HG03442 (cell line): ENCODE measurements around the gene SLC6A8.
"Not testable (repeated sequence)": the region's sequence is repeated elsewhere in the genome, so short reads cannot be mapped to it uniquely, and the experiment has no call there.

Experiments
- ATAC-seq: cut with Tn5 transposase; IDR thresholded peaks from one replicate; pipeline ENCODE4 v1.9.1; 2021; ENCODE audit warnings: mild to moderate bottlenecking, moderate library complexity; ENCODE audit not compliant: unreplicated experiment

The SLC6A8 gene

GRCh38 chrX:153727123-153727931 lies 39.6 kb downstream of the SLC6A8 start:
- ATAC-seq, result no peak

GRCh38 chrX:153728095-153728494 lies 40.4 kb downstream of the SLC6A8 start:
- ATAC-seq, result no peak

- ATAC-seq, result no peak
Observed at GRCh38 chrX:153728951-153729631, 41.4 kb downstream of the SLC6A8 start.

GRCh38 chrX:153730115-153730514 lies 42.4 kb downstream of the SLC6A8 start:
- ATAC-seq, result not testable (repeated sequence)

GRCh38 chrX:153731117-153731844 lies 43.6 kb downstream of the SLC6A8 start:
- no peak for ATAC-seq

GRCh38 chrX:153731845-153732215 lies 44.1 kb downstream of the SLC6A8 start:
- ATAC-seq, result no peak

- no peak for ATAC-seq
Observed at GRCh38 chrX:153732401-153732800, 44.7 kb downstream of the SLC6A8 start.

- ATAC-seq, result no peak
Observed at GRCh38 chrX:153733651-153734240, 46.0 kb downstream of the SLC6A8 start.

- ATAC-seq, result no peak
Observed at GRCh38 chrX:153734871-153735270, 47.1 kb downstream of the SLC6A8 start.

- ATAC-seq, result no peak
Observed at GRCh38 chrX:153735274-153735673, 47.5 kb downstream of the SLC6A8 start.

- ATAC-seq, result no peak
Observed at GRCh38 chrX:153736071-153736820, 48.5 kb downstream of the SLC6A8 start.

- ATAC-seq, result no peak
Observed at GRCh38 chrX:153736871-153737441, 49.2 kb downstream of the SLC6A8 start.

GRCh38 chrX:153738056-153738605 lies 50.4 kb downstream of the SLC6A8 start:
- no peak for ATAC-seq

GRCh38 chrX:153739754-153740486 lies 52.2 kb downstream of the SLC6A8 start:
- no peak for ATAC-seq

- no peak for ATAC-seq
Observed at GRCh38 chrX:153740631-153741222, 53.0 kb downstream of the SLC6A8 start.

GRCh38 chrX:153741446-153741845 lies 53.7 kb downstream of the SLC6A8 start:
- ATAC-seq, result no peak

GRCh38 chrX:153742111-153742510 lies 54.4 kb downstream of the SLC6A8 start:
- not testable (repeated sequence) for ATAC-seq

GRCh38 chrX:153742796-153743467 lies 55.2 kb downstream of the SLC6A8 start:
- not testable (repeated sequence) for ATAC-seq
